ENCODE results near the gene PHF5A. TPM values are rescaled to one million over a fixed set of nuclear protein-coding genes. Genes with fewer than 3 reads are reported as not detected.
"Not testable (repeated sequence)": the region's sequence is repeated elsewhere in the genome, so short reads cannot be mapped to it uniquely, and the experiment has no call there.

PHF5A gene
- total RNA-seq, 1 donor from 2014 or later: 50.6 TPM

GRCh38 chr22:41442240-41442792 is 26.2 kb downstream of the PHF5A start:
- Histone ChIP-seq H3K4me3 (ENCODE audit: low read depth, low read length) (no peak overlapping the region), H3K36me3 (ENCODE audit: control insufficient read depth, insufficient read depth, low read length) (no peaks in the 10 kb centered on the region), H3K27me3 (ENCODE audit: control insufficient read depth, insufficient read depth, low read length) (no peaks in the 10 kb centered on the region)
- no peak for DNase-seq (ENCODE audit: low read depth)
- TF ChIP-seq CTCF (IDR thresholded peaks at IDR 0.05; ENCODE audit: insufficient read depth, low read length, poor library complexity, severe bottlenecking): no peak

GRCh38 chr22:41440511-41440910 is 28.0 kb downstream of the PHF5A start:
- H3K36me3 ChIP-seq (ENCODE audit: control insufficient read depth, insufficient read depth, low read length); H3K27me3 ChIP-seq (ENCODE audit: control insufficient read depth, insufficient read depth, low read length): not testable (repeated sequence)

GRCh38 chr22:41437198-41437597 is 31.3 kb downstream of the PHF5A start:
- no peaks in the 10 kb centered on the region for H3K27me3 ChIP-seq (ENCODE audit: control insufficient read depth, insufficient read depth, low read length)
- no peak for TF ChIP-seq CTCF (IDR thresholded peaks at IDR 0.05; ENCODE audit: insufficient read depth, low read length, poor library complexity, severe bottlenecking)
- peaks cover 8% of the 10 kb centered on the region for H3K36me3 ChIP-seq (ENCODE audit: control insufficient read depth, insufficient read depth, low read length)
- DNase-seq (ENCODE audit: low read depth): no peak
- no peak overlapping the region for H3K4me3 ChIP-seq (ENCODE audit: low read depth, low read length)

More at GRCh38 chr22:41440511-41440910, 28.0 kb downstream of the PHF5A start:
- not testable (repeated sequence) for H3K4me3 ChIP-seq (ENCODE audit: low read depth, low read length); DNase-seq (ENCODE audit: low read depth)

- H3K36me3 ChIP-seq (ENCODE audit: control insufficient read depth, insufficient read depth, low read length): peaks cover 8% of the 10 kb centered on the region
Observed at GRCh38 chr22:41436322-41437113, 32.0 kb downstream of the PHF5A start.

GRCh38 chr22:41435560-41435959 is 32.9 kb downstream of the PHF5A start:
- no peak for TF ChIP-seq CTCF (IDR thresholded peaks at IDR 0.05; ENCODE audit: insufficient read depth, low read length, poor library complexity, severe bottlenecking)
- Histone ChIP-seq H3K36me3 (ENCODE audit: control insufficient read depth, insufficient read depth, low read length) (peaks cover 8% of the 10 kb centered on the region), H3K4me3 (ENCODE audit: low read depth, low read length) (no peak overlapping the region), H3K27me3 (ENCODE audit: control insufficient read depth, insufficient read depth, low read length) (no peaks in the 10 kb centered on the region)
- no peak for DNase-seq (ENCODE audit: low read depth)

More at GRCh38 chr22:41436322-41437113, 32.0 kb downstream of the PHF5A start:
- DNase-seq (ENCODE audit: low read depth): no peak
- TF ChIP-seq CTCF (IDR thresholded peaks at IDR 0.05; ENCODE audit: insufficient read depth, low read length, poor library complexity, severe bottlenecking): no peak
- Histone ChIP-seq H3K27me3 (ENCODE audit: control insufficient read depth, insufficient read depth, low read length) (no peaks in the 10 kb centered on the region), H3K4me3 (ENCODE audit: low read depth, low read length) (no peak overlapping the region)

GRCh38 chr22:41434361-41435003 is 34.0 kb downstream of the PHF5A start:
- H3K27me3 ChIP-seq (ENCODE audit: control insufficient read depth, insufficient read depth, low read length); H3K4me3 ChIP-seq (ENCODE audit: low read depth, low read length); DNase-seq (ENCODE audit: low read depth); H3K36me3 ChIP-seq (ENCODE audit: control insufficient read depth, insufficient read depth, low read length): not testable (repeated sequence)

GRCh38 chr22:41433480-41433879 is 35.0 kb downstream of the PHF5A start:
- H3K27me3 ChIP-seq (ENCODE audit: control insufficient read depth, insufficient read depth, low read length); DNase-seq (ENCODE audit: low read depth); H3K4me3 ChIP-seq (ENCODE audit: low read depth, low read length); H3K36me3 ChIP-seq (ENCODE audit: control insufficient read depth, insufficient read depth, low read length): not testable (repeated sequence)
